HEK293 (cell line): ENCODE results near the gene C16orf92.

Experiments
- BCL11B ChIP-seq: fragments of 450-650 bp; formaldehyde crosslinking; IDR thresholded peaks from 2 replicates; pipeline ENCODE4 v1.5.1; 2016; ENCODE audit warnings: low read depth, missing biosample characterization, missing genetic modification characterization
- EGR2 ChIP-seq: fragments of 450-650 bp; formaldehyde crosslinking; IDR thresholded peaks from 2 replicates; pipeline ENCODE4 v1.5.1; 2016; ENCODE audit warnings: low read depth, missing biosample characterization, missing genetic modification characterization
- GFI1B ChIP-seq: fragments of 450-650 bp; formaldehyde crosslinking; IDR thresholded peaks from 2 replicates; pipeline ENCODE4 v1.5.1; 2016; ENCODE audit warnings: missing biosample characterization, missing genetic modification characterization
- IKZF3 ChIP-seq: fragments of 450-650 bp; IDR thresholded peaks from 2 replicates; pipeline ENCODE4 v1.5.0; 2018; ENCODE audit warnings: missing biosample characterization, mild to moderate bottlenecking, missing genetic modification characterization, moderate library complexity
- KLF10 ChIP-seq: fragments of 450-650 bp; IDR thresholded peaks from 2 replicates; pipeline ENCODE4 v1.5.1; 2018; ENCODE audit warnings: missing biosample characterization, mild to moderate bottlenecking, missing genetic modification characterization
- KLF17 ChIP-seq: fragments of 450-650 bp; formaldehyde crosslinking; IDR thresholded peaks from 2 replicates; pipeline ENCODE4 v1.5.1; 2016; ENCODE audit warnings: missing biosample characterization, missing genetic modification characterization
- KLF8 ChIP-seq: fragments of 450-650 bp; formaldehyde crosslinking; IDR thresholded peaks from 2 replicates; pipeline ENCODE4 v1.5.1; 2016; ENCODE audit warnings: missing biosample characterization, missing genetic modification characterization
- MZF1 ChIP-seq: fragments of 450-650 bp; formaldehyde crosslinking; IDR thresholded peaks from 2 replicates; pipeline ENCODE4 v1.5.1; 2017; ENCODE audit warnings: missing biosample characterization, missing genetic modification characterization, borderline replicate concordance
- PRDM10 ChIP-seq: fragments of 450-650 bp; formaldehyde crosslinking; IDR thresholded peaks from 2 replicates; pipeline ENCODE4 v1.5.1; 2016; ENCODE audit warnings: missing biosample characterization, missing genetic modification characterization
- PRDM4 ChIP-seq: fragments of 450-650 bp; formaldehyde crosslinking; IDR thresholded peaks from 2 replicates; pipeline ENCODE4 v1.5.1; 2017; ENCODE audit warnings: missing biosample characterization, missing genetic modification characterization
- SP2 ChIP-seq: fragments of 450-650 bp; formaldehyde crosslinking; IDR thresholded peaks from 2 replicates; pipeline ENCODE4 v1.5.1; 2016; ENCODE audit warnings: missing biosample characterization, missing genetic modification characterization
- ZBTB21 ChIP-seq: fragments of 450-650 bp; formaldehyde crosslinking; IDR thresholded peaks from 2 replicates; pipeline ENCODE4 v1.5.1; 2017; ENCODE audit warnings: missing biosample characterization, missing genetic modification characterization
- ZFP69B ChIP-seq: fragments of 450-650 bp; formaldehyde crosslinking; IDR thresholded peaks from 2 replicates; pipeline ENCODE4 v1.5.1; 2016; ENCODE audit warnings: missing biosample characterization, missing genetic modification characterization
- ZNF184 ChIP-seq: fragments of 450-650 bp; IDR thresholded peaks from 2 replicates; pipeline ENCODE4 v1.5.1; 2018; ENCODE audit warnings: missing biosample characterization, mild to moderate bottlenecking, missing genetic modification characterization
- ZNF19 ChIP-seq: fragments of 450-650 bp; formaldehyde crosslinking; IDR thresholded peaks from 2 replicates; pipeline ENCODE4; 2016; ENCODE audit warnings: missing biosample characterization, missing genetic modification characterization, low read depth
- ZNF221 ChIP-seq: fragments of 450-650 bp; formaldehyde crosslinking; IDR thresholded peaks from 2 replicates; pipeline ENCODE4 v1.5.1; 2017; ENCODE audit warnings: missing biosample characterization, missing genetic modification characterization, borderline replicate concordance
- ZNF24 ChIP-seq: fragments of 450-650 bp; formaldehyde crosslinking; IDR thresholded peaks from 2 replicates; pipeline ENCODE4 v1.5.1; 2016; ENCODE audit warnings: missing biosample characterization, missing genetic modification characterization
- ZNF302 ChIP-seq: fragments of 450-650 bp; formaldehyde crosslinking; IDR thresholded peaks from 2 replicates; pipeline ENCODE4 v1.5.1; 2016; ENCODE audit warnings: missing biosample characterization, missing genetic modification characterization, low read depth
- ZNF335 ChIP-seq: fragments of 450-650 bp; formaldehyde crosslinking; conservative IDR thresholded peaks from 2 replicates; pipeline ENCODE4 v1.5.1; 2016; ENCODE audit warnings: missing biosample characterization, missing genetic modification characterization
- ZNF341 ChIP-seq: fragments of 450-650 bp; formaldehyde crosslinking; IDR thresholded peaks from 2 replicates; pipeline ENCODE4; 2016; ENCODE audit warnings: low read depth, missing biosample characterization, missing genetic modification characterization
- ZNF513 ChIP-seq: fragments of 450-650 bp; IDR thresholded peaks from 2 replicates; pipeline ENCODE4 v1.5.1; 2018; ENCODE audit warnings: missing biosample characterization, missing genetic modification characterization
- ZNF530 ChIP-seq: fragments of 450-650 bp; formaldehyde crosslinking; IDR thresholded peaks from 2 replicates; pipeline ENCODE4 v1.5.1; 2016; ENCODE audit warnings: low read depth, missing biosample characterization, missing genetic modification characterization
- ZNF561 ChIP-seq: fragments of 450-650 bp; IDR thresholded peaks from 2 replicates; pipeline ENCODE4 v1.5.1; 2018; ENCODE audit warnings: missing biosample characterization, missing genetic modification characterization, borderline replicate concordance
- ZNF571 ChIP-seq: fragments of 450-650 bp; formaldehyde crosslinking; IDR thresholded peaks from 2 replicates; pipeline ENCODE4 v1.5.0; 2017; ENCODE audit warnings: missing biosample characterization, missing genetic modification characterization
- ZNF580 ChIP-seq: fragments of 450-650 bp; formaldehyde crosslinking; IDR thresholded peaks from 2 replicates; pipeline ENCODE4 v1.5.1; 2016; ENCODE audit warnings: missing biosample characterization, missing genetic modification characterization
- ZNF654 ChIP-seq: fragments of 450-650 bp; formaldehyde crosslinking; IDR thresholded peaks from 2 replicates; pipeline ENCODE4 v1.5.1; 2016; ENCODE audit warnings: low read depth, missing biosample characterization, missing genetic modification characterization
- ZNF747 ChIP-seq: fragments of 450-650 bp; formaldehyde crosslinking; IDR thresholded peaks from 2 replicates; pipeline ENCODE4 v1.5.1; 2016; ENCODE audit warnings: missing biosample characterization, missing genetic modification characterization
- ZNF76 ChIP-seq: fragments of 450-650 bp; formaldehyde crosslinking; IDR thresholded peaks from 2 replicates; pipeline ENCODE4; 2016; ENCODE audit warnings: low read depth, missing biosample characterization, missing genetic modification characterization, borderline replicate concordance
- ZNF785 ChIP-seq: fragments of 450-650 bp; formaldehyde crosslinking; IDR thresholded peaks from 2 replicates; pipeline ENCODE4 v1.5.1; 2016; ENCODE audit warnings: missing biosample characterization, missing genetic modification characterization
- ZSCAN16 ChIP-seq: fragments of 450-650 bp; formaldehyde crosslinking; IDR thresholded peaks from 2 replicates; pipeline ENCODE4 v1.5.1; 2016; ENCODE audit warnings: missing biosample characterization, missing genetic modification characterization
- ZSCAN30 ChIP-seq: fragments of 450-650 bp; IDR thresholded peaks from 2 replicates; pipeline ENCODE4 v1.5.1; 2018; ENCODE audit warnings: missing biosample characterization, mild to moderate bottlenecking, missing genetic modification characterization, moderate library complexity
- ZSCAN5A ChIP-seq: fragments of 450-650 bp; formaldehyde crosslinking; IDR thresholded peaks from 2 replicates; pipeline ENCODE4 v1.5.1; 2016; ENCODE audit warnings: missing biosample characterization, missing genetic modification characterization

The C16orf92 gene

GRCh38 chr16:30018731-30019158 lies 4.3 kb upstream of the C16orf92 start (continued):
- TF ChIP-seq ZNF654 (peak; percentile 13; the same call in 1 of the 2 replicates), MZF1 (tag by site-specific recombination) (no peak; the same call in 1 of the 2 replicates), ZNF530 (no peak), ZNF24 (tag by site-specific recombination) (peak; percentile 76; the same call in 1 of the 2 replicates), ZSCAN16 (tag by site-specific recombination) (no peak), ZNF19 (tag by site-specific recombination) (no peak), IKZF3 (tag by site-specific recombination) (no peak), ZNF335 (no peak), ZNF302 (tag by site-specific recombination) (no peak), ZNF747 (tag by site-specific recombination) (no peak), ZBTB21 (tag by site-specific recombination) (peak; percentile 60; the same call in 1 of the 2 replicates), ZNF221 (no peak), PRDM4 (no peak), ZSCAN5A (no peak), ZNF341 (no peak), ZNF561 (tag by site-specific recombination) (no peak), SP2 (0 out of 2 replicates have a peak, but pooled peaks have one; percentile 13), ZNF184 (0 out of 2 replicates have a peak, but pooled peaks have one; percentile 61), ZNF513 (tag by site-specific recombination) (no peak), GFI1B (tag by site-specific recombination) (peak; percentile 69), KLF17 (tag by site-specific recombination) (no peak; the same call in 1 of the 2 replicates), ZNF571 (tag by site-specific recombination) (no peak), BCL11B (tag by site-specific recombination) (no peak), KLF10 (peak; percentile 21; the same call in 1 of the 2 replicates), ZNF785 (tag by site-specific recombination) (no peak), ZNF580 (tag by site-specific recombination) (no peak), ZFP69B (tag by site-specific recombination) (peak; percentile 74; the same call in 1 of the 2 replicates), ZSCAN30 (tag by site-specific recombination) (no peak), KLF8 (peak; percentile 76), PRDM10 (tag by site-specific recombination) (peak; percentile 62), ZNF76 (tag by site-specific recombination) (no peak), EGR2 (tag by site-specific recombination) (no peak)
